HL-60 (cell line): Measurements from ENCODE around the gene GPC5.

ENCODE experiments used
- POLR2AphosphoS5 ChIP-seq: IDR thresholded peaks from 2 replicates; pipeline ENCODE4 v1.6.1; 2012; ENCODE audit warnings: low read depth
- SPI1 ChIP-seq: IDR thresholded peaks from 2 replicates; pipeline ENCODE4 v1.6.1; 2012; ENCODE audit warnings: low read depth, mild to moderate bottlenecking, borderline replicate concordance
- TF ChIP-seq, protein P1 (sequence below): IDR thresholded peaks from one replicate; pipeline ENCODE4 v1.5.1; 2011; ENCODE audit warnings: low read length, control low read depth, inconsistent platforms; ENCODE audit not compliant: insufficient read depth
- TF ChIP-seq, protein P2 (sequence below): IDR thresholded peaks from 2 replicates; pipeline ENCODE4 v1.6.1; 2012; ENCODE audit warnings: low read depth; ENCODE audit not compliant: insufficient replicate concordance

DNA sequence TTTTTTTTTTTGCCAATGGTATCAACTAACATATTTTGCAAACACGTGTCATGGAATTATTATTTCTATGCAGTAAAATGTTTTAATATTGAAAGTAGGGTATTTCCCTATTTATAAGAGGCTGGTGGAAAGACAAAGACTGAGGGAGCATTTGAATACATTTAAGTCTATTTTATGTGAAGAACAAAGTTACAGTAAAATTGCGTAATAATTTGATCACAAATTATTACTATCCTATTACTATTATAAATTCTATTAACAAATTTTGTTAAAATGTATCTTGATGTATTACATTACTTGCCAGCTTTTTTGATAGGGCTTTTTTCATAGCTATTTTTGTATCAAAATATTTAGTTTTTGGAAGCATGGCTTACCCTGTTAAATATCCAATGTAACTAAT lies 58.4 kb downstream of the GPC5 start:
- TF ChIP-seq, protein P1, sequence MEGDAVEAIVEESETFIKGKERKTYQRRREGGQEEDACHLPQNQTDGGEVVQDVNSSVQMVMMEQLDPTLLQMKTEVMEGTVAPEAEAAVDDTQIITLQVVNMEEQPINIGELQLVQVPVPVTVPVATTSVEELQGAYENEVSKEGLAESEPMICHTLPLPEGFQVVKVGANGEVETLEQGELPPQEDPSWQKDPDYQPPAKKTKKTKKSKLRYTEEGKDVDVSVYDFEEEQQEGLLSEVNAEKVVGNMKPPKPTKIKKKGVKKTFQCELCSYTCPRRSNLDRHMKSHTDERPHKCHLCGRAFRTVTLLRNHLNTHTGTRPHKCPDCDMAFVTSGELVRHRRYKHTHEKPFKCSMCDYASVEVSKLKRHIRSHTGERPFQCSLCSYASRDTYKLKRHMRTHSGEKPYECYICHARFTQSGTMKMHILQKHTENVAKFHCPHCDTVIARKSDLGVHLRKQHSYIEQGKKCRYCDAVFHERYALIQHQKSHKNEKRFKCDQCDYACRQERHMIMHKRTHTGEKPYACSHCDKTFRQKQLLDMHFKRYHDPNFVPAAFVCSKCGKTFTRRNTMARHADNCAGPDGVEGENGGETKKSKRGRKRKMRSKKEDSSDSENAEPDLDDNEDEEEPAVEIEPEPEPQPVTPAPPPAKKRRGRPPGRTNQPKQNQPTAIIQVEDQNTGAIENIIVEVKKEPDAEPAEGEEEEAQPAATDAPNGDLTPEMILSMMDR, result no peak
- TF ChIP-seq, protein P2, sequence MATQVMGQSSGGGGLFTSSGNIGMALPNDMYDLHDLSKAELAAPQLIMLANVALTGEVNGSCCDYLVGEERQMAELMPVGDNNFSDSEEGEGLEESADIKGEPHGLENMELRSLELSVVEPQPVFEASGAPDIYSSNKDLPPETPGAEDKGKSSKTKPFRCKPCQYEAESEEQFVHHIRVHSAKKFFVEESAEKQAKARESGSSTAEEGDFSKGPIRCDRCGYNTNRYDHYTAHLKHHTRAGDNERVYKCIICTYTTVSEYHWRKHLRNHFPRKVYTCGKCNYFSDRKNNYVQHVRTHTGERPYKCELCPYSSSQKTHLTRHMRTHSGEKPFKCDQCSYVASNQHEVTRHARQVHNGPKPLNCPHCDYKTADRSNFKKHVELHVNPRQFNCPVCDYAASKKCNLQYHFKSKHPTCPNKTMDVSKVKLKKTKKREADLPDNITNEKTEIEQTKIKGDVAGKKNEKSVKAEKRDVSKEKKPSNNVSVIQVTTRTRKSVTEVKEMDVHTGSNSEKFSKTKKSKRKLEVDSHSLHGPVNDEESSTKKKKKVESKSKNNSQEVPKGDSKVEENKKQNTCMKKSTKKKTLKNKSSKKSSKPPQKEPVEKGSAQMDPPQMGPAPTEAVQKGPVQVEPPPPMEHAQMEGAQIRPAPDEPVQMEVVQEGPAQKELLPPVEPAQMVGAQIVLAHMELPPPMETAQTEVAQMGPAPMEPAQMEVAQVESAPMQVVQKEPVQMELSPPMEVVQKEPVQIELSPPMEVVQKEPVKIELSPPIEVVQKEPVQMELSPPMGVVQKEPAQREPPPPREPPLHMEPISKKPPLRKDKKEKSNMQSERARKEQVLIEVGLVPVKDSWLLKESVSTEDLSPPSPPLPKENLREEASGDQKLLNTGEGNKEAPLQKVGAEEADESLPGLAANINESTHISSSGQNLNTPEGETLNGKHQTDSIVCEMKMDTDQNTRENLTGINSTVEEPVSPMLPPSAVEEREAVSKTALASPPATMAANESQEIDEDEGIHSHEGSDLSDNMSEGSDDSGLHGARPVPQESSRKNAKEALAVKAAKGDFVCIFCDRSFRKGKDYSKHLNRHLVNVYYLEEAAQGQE, result no peak
- no peak for TF ChIP-seq SPI1
- no peak for TF ChIP-seq POLR2AphosphoS5
